ENCODE data around the gene IFT81. TPM values are rescaled to one million over a fixed set of nuclear protein-coding genes. Genes with fewer than 3 reads are reported as not detected.
"Not testable (repeated sequence)": the region's sequence is repeated elsewhere in the genome, so short reads cannot be mapped to it uniquely, and the experiment has no call there.

Gene IFT81
- polyA plus RNA-seq, 2 of the 4 experiments (the other 2 are of a cell fraction), result 40.7 to 73.4 TPM

GRCh38 chr12:110211639-110212536 is 87.7 kb downstream of the IFT81 start:
- DNase-seq (ENCODE audit: low read depth in 1 of 2, low spot score in 1 of 2), result peak; percentile 63 to 84
- H3K4me3 ChIP-seq, result not testable (repeated sequence)
- 45% methylated on average over 10 of the region's 10 CpGs for WGBS (ENCODE audit: missing lambda C conversion rate)
- CTCF ChIA-PET, result interaction anchor here (0.5 to 2.6 kb wide), 7 partner anchors 9 to 220 kb away, joined by 3 to 13 read pairs (median 4); no protein-coding TSS in a partner anchor
- FAIRE-seq, result peak; percentile 91
- peak overlapping the region; percentile 62 to 85 for H3K27ac ChIP-seq
- peaks cover 54% of the 10 kb centered on the region for H3K4me1 ChIP-seq
- H3K4me2 ChIP-seq, result peak overlapping the region; percentile 33
- TF ChIP-seq FOSL2 (IDR thresholded peaks at IDR 0.05) (peak; percentile 97), FOSL2 (CRISPR knock-in tag; IDR thresholded peaks at IDR 0.05) (peak; percentile 98), JUNB (IDR thresholded peaks at IDR 0.05) (peak; percentile 94), GATA3 (IDR thresholded peaks at IDR 0.05; ENCODE audit: borderline replicate concordance) (peak; percentile 95), CHD4 (IDR thresholded peaks at IDR 0.05; ENCODE audit: borderline replicate concordance) (0 out of 2 replicates have a peak, but pooled peaks have one; percentile 9), PBX3 (IDR thresholded peaks at IDR 0.05) (peak; percentile 52; the same call in 1 of the 2 replicates), FOXS1 (CRISPR knock-in tag; IDR thresholded peaks at IDR 0.05) (peak; percentile 79; the same call in 1 of the 2 replicates), RAD21 (conservative IDR thresholded peaks at IDR 0.05 in 1 of 2, IDR thresholded peaks at IDR 0.05 in 1 of 2) (peak; percentile 12 to 27; a peak in 3 of 5 replicates), EP300 (IDR thresholded peaks at IDR 0.05) (peak; percentile 14 to 56; a peak in 1 of 5 replicates), CEBPB (IDR thresholded peaks at IDR 0.05) (peak; percentile 41 to 88; a peak in 3 of 4 replicates)
- POLR2A ChIA-PET, result interaction anchor here (0.6 to 1.3 kb wide), 3 partner anchors 85 to 103 kb away, joined by 3 to 5 read pairs (median 4); partner anchors contain the start of gene IFT81
- ATAC-seq, result peak; percentile 66 to 90; a peak in 5 of 6 replicates
- H3K9me3 ChIP-seq, result peaks cover 13% of the 10 kb centered on the region

- no peak overlapping the region for H3K27ac ChIP-seq
- no peak overlapping the region; the same call in 2 of the 3 replicates for H3K4me2 ChIP-seq
- no peak for TF ChIP-seq CHD4 (IDR thresholded peaks at IDR 0.05; ENCODE audit: borderline replicate concordance)
- no peak for TF ChIP-seq ESRRA (IDR thresholded peaks at IDR 0.05; ENCODE audit: borderline replicate concordance, low read length)
- TF ChIP-seq FOXS1 (CRISPR knock-in tag; IDR thresholded peaks at IDR 0.05), result no peak
- TF ChIP-seq PBX3 (IDR thresholded peaks at IDR 0.05), result no peak
- no peak for TF ChIP-seq KDM1A (IDR thresholded peaks at IDR 0.05; ENCODE audit: low read depth)
- TF ChIP-seq KDM5A (IDR thresholded peaks at IDR 0.05), result no peak
- TF ChIP-seq NFE2L2 (conservative IDR thresholded peaks at IDR 0.05; ENCODE audit: low read length), result no peak
- ChIA-PET POLR2A (no interaction called here), CTCF (no interaction called here)
- DNase-seq (ENCODE audit: low read depth in 1 of 2, low spot score in 1 of 2), result no peak
- H3K9me3 ChIP-seq, result peaks cover 8% of the 10 kb centered on the region
- 0 out of 6 replicates have a peak, but pooled peaks of 1 of the 2 experiments have one; percentile 37 for ATAC-seq
- no peak overlapping the region for H3K4me3 ChIP-seq
- 61% methylated on average over 7 of the region's 7 CpGs for WGBS (ENCODE audit: missing lambda C conversion rate)
- peaks cover 43% of the 10 kb centered on the region for H3K4me1 ChIP-seq
- FAIRE-seq, result no peak
These were observed 94.0 kb downstream of the IFT81 start for GRCh38 chr12:110217996-110218674.

DNA sequence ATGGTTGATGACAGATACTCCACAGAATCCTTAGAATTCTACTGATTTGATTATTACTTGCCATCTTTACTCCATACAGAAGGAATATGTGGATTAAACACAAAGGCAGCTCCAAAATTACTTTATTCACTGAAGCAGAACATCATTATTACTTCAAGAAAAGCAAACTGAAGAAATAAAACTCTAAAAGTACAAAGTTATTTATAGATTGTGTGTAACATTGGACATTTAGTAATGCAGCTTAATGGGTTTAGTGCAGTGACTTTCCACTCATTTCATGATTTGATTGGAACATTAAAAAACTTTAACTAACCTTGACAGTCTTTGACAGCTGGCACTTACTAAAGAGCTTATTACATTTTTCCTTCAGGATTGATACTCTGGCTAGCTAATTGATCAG is 97.9 kb downstream of the IFT81 start:
- peaks cover 56% of the 10 kb centered on the region for H3K4me1 ChIP-seq
- peak overlapping the region; percentile 80 to 90 for H3K27ac ChIP-seq
- H3K9me3 ChIP-seq, result no peaks in the 10 kb centered on the region
- no peak for ATAC-seq
- CTCF ChIA-PET, result interaction anchor here (0.6 to 1.5 kb wide), 4 partner anchors 14 to 210 kb away, joined by 3 to 5 read pairs (median 3); no protein-coding TSS in a partner anchor
- H3K4me3 ChIP-seq, result no peak overlapping the region
- FAIRE-seq, result no peak
- DNase-seq (ENCODE audit: low read depth in 1 of 2, low spot score in 1 of 2), result no peak
- H3K4me2 ChIP-seq, result peak overlapping the region; percentile 0; the same call in 2 of the 3 replicates
- POLR2A ChIA-PET, result no interaction called here
- TF ChIP-seq MAZ (IDR thresholded peaks at IDR 0.05; ENCODE audit: borderline replicate concordance, low read depth, low read length), result no peak
- TF ChIP-seq HEYL (CRISPR knock-in tag; IDR thresholded peaks at IDR 0.05), result no peak
- no peak for TF ChIP-seq ZNF302 (CRISPR knock-in tag; IDR thresholded peaks at IDR 0.05)
- no peak for TF ChIP-seq MYC (IDR thresholded peaks at IDR 0.05; ENCODE audit: borderline replicate concordance, low read length)
- TF ChIP-seq CEBPB (IDR thresholded peaks at IDR 0.05), result no peak
- TF ChIP-seq EHMT2 (IDR thresholded peaks at IDR 0.05; ENCODE audit: low read depth), result no peak
- TF ChIP-seq POLR2A (IDR thresholded peaks at IDR 0.05; ENCODE audit: low read length), result no peak
- TF ChIP-seq JUN (IDR thresholded peaks at IDR 0.05), result no peak
- TF ChIP-seq PBX3 (IDR thresholded peaks at IDR 0.05), result no peak
- no peak for TF ChIP-seq RARB (CRISPR knock-in tag; IDR thresholded peaks at IDR 0.05)
- TF ChIP-seq CHD2 (IDR thresholded peaks at IDR 0.05; ENCODE audit: low read length, partially characterized antibody), result no peak
- TF ChIP-seq NR3C1 (IDR thresholded peaks at IDR 0.05), result no peak
